SK-N-SH (cell line): ENCODE data around the gene NHSL1. TPM values are rescaled to one million over a fixed set of nuclear protein-coding genes. Genes with fewer than 3 reads are reported as not detected.

Experiments
- CTCF ChIA-PET: fragments of 300-600, 350-600 bp; formaldehyde crosslinking; extraction: SDS; loops from one replicate; lab custom pipeline; 2021; lab: Yijun Ruan, JAX
- POLR2A ChIA-PET: fragments of 350-600 bp; sonication (Branson Sonifier 250); formaldehyde crosslinking; extraction: SDS; loops from one replicate; lab custom pipeline; 2020; ENCODE audit warnings: antibody characterized with exemption, inconsistent platforms; lab: Yijun Ruan, JAX
- DNase-seq: peaks from one replicate; pipeline ENCODE4 v3.0.0; 2012
- H2AFZ ChIP-seq: fragments of 200-600 bp; sonication (generic); 2 replicates; pipeline ENCODE4 v1.8.1; 2016; ENCODE audit warnings: antibody characterized with exemption, mild to moderate bottlenecking, low read depth
- H3F3A ChIP-seq: fragments of 200-600 bp; sonication (generic); replicated peaks from 2 replicates; pipeline ENCODE3; 2016; ENCODE audit warnings: antibody characterized with exemption, mild to moderate bottlenecking; ENCODE audit not compliant: insufficient read depth
- H3K27ac ChIP-seq, 2 experiments: fragments of 200-500 bp in 1 of 2; fragments of 200-600 bp in 1 of 2; sonication (Bioruptor generic) in 1 of 2; sonication (generic), shearing (Covaris generic) in 1 of 2; 2 replicates each; pipeline versions ENCODE4 v1.5.1 to v1.6.1; 2014 to 2016; ENCODE audit warnings: low read depth in 2 of 2, inconsistent platforms in 1 of 2, low read length in 1 of 2, mild to moderate bottlenecking in 1 of 2, mixed read lengths in 1 of 2
- H3K27me3 ChIP-seq: fragments of 200-600 bp; sonication (generic), shearing (Covaris generic); 2 replicates; pipeline ENCODE4 v1.6.1; 2016; ENCODE audit warnings: mixed run types; ENCODE audit not compliant: insufficient read depth
- H3K36me3 ChIP-seq, 2 experiments: fragments of 200-500 bp in 1 of 2; fragments of 200-600 bp in 1 of 2; sonication (Bioruptor generic) in 1 of 2; sonication (generic) in 1 of 2; replicated peaks in 1 of 2; 2 replicates each; pipeline versions ENCODE3 to v1.5.1; 2014 to 2016; ENCODE audit warnings: low read length in 1 of 2, mild to moderate bottlenecking in 1 of 2; ENCODE audit not compliant: insufficient read depth in 2 of 2, control insufficient read depth in 1 of 2
- H3K4me1 ChIP-seq, 2 experiments: fragments of 200-500 bp in 1 of 2; fragments of 200-600 bp in 1 of 2; sonication (Bioruptor generic) in 1 of 2; sonication (generic), shearing (Covaris generic) in 1 of 2; 2 replicates each; pipeline versions ENCODE4 v1.5.1 to v1.6.1; 2014 to 2016; ENCODE audit warnings: low read depth in 1 of 2, low read length in 1 of 2, mixed run types in 1 of 2; ENCODE audit not compliant: insufficient read depth in 2 of 2, control insufficient read depth in 1 of 2
- H3K4me2 ChIP-seq: fragments of 200-600 bp; sonication (generic), shearing (Covaris generic); 2 replicates; pipeline ENCODE4 v1.6.1; 2017; ENCODE audit warnings: mixed run types
- H3K4me3 ChIP-seq, 2 experiments: fragments of 200-500 bp in 1 of 2; fragments of 200-600 bp in 1 of 2; sonication (Bioruptor generic) in 1 of 2; sonication (generic), shearing (Covaris generic) in 1 of 2; 2 replicates each; pipeline versions ENCODE4 v1.5.1 to v1.8.1; 2014 to 2016; ENCODE audit warnings: low read depth in 2 of 2, inconsistent platforms in 1 of 2, low read length in 1 of 2, mild to moderate bottlenecking in 1 of 2, mixed read lengths in 1 of 2, moderate library complexity in 1 of 2
- H3K79me2 ChIP-seq: fragments of 200-600 bp; sonication (generic); 2 replicates; pipeline ENCODE4 v1.8.1; 2017; ENCODE audit warnings: mild to moderate bottlenecking; ENCODE audit not compliant: insufficient read depth
- H3K9ac ChIP-seq: fragments of 200-600 bp; sonication (generic); 2 replicates; pipeline ENCODE4 v1.6.1; 2017; ENCODE audit warnings: mixed run types
- H3K9me2 ChIP-seq: fragments of 200-600 bp; sonication (generic); 2 replicates; pipeline ENCODE4 v1.6.1; 2017; ENCODE audit warnings: mixed run types
- H3K9me3 ChIP-seq: fragments of 200-600 bp; sonication (generic); 2 replicates; pipeline ENCODE4 v1.6.1; 2017; ENCODE audit warnings: mixed run types, mild to moderate bottlenecking, moderate library complexity
- H4K20me1 ChIP-seq: fragments of 200-600 bp; sonication (generic); 2 replicates; pipeline ENCODE4 v1.6.1; 2017; ENCODE audit warnings: mild to moderate bottlenecking, mixed run types; ENCODE audit not compliant: insufficient read depth
- CTCF ChIP-seq: fragments of 200-600 bp; sonication (generic); IDR thresholded peaks from 2 replicates; pipeline ENCODE4 v1.6.1; 2017; ENCODE audit warnings: antibody characterized with exemption, mild to moderate bottlenecking, moderate library complexity
- EP300 ChIP-seq, 2 experiments: IDR thresholded peaks; 2 replicates each; pipeline versions ENCODE4 v1.4.0 to v1.6.1; 2012; ENCODE audit warnings: borderline replicate concordance in 1 of 2, low read depth in 1 of 2, low read length in 1 of 2
- FOXM1 ChIP-seq: IDR thresholded peaks from 2 replicates; pipeline ENCODE4 v1.4.0; 2012; ENCODE audit warnings: low read depth, mild to moderate bottlenecking
- IRF3 ChIP-seq: fragments of 150-350 bp; IDR thresholded peaks from 2 replicates; pipeline ENCODE4 v1.6.1; 2016; ENCODE audit warnings: mild to moderate bottlenecking, low read depth, low read length
- MEF2A ChIP-seq: IDR thresholded peaks from 2 replicates; pipeline ENCODE4 v1.4.0; 2012; ENCODE audit warnings: low read depth, borderline replicate concordance
- NFIC ChIP-seq: IDR thresholded peaks from 2 replicates; pipeline ENCODE4 v1.4.0; 2012; ENCODE audit warnings: borderline replicate concordance
- NRF1 ChIP-seq: IDR thresholded peaks from 2 replicates; pipeline ENCODE4 v1.6.1; 2012; ENCODE audit warnings: low read depth, mild to moderate bottlenecking, low read length
- PBX3 ChIP-seq: IDR thresholded peaks from 2 replicates; pipeline ENCODE4; 2012
- POLR2AphosphoS5 ChIP-seq: IDR thresholded peaks from 2 replicates; pipeline ENCODE4 v1.6.1; 2012; ENCODE audit warnings: low read depth, low read length
- RCOR1 ChIP-seq: fragments of 150-350 bp; IDR thresholded peaks from 2 replicates; pipeline ENCODE4 v1.6.1; 2017; ENCODE audit warnings: antibody characterized with exemption, low read length
- REST ChIP-seq: IDR thresholded peaks from 2 replicates; pipeline ENCODE4 v1.6.1; 2012; ENCODE audit warnings: mild to moderate bottlenecking, low read depth, low read length, moderate library complexity
- SIN3A ChIP-seq: IDR thresholded peaks from 2 replicates; pipeline ENCODE4 v1.6.1; 2012; ENCODE audit warnings: low read depth, mild to moderate bottlenecking, low read length, moderate library complexity, borderline replicate concordance
- TAF1 ChIP-seq: IDR thresholded peaks from 2 replicates; pipeline ENCODE4 v1.6.1; 2012; ENCODE audit warnings: low read depth, mild to moderate bottlenecking, low read length, moderate library complexity, borderline replicate concordance
- USF1 ChIP-seq: IDR thresholded peaks from 2 replicates; pipeline ENCODE4 v1.4.0; 2012; ENCODE audit warnings: low read depth, borderline replicate concordance
- YY1 ChIP-seq: IDR thresholded peaks from 2 replicates; pipeline ENCODE4 v1.4.0; 2012; ENCODE audit warnings: low read depth, mild to moderate bottlenecking
- polyA plus RNA-seq, 3 experiments: library from polyadenylated mRNA; depleted of rRNA; stranded (reverse); fragments of >200 nt; gene quantifications; 2 replicates each; pipeline ENCODE4 v1.2.3, GENCODE V29; 2012

NHSL1 gene
- polyA plus RNA-seq, 1 of the 3 experiments (the other 2 are of a cell fraction) = under 0.01 TPM

- no peak for TF ChIP-seq CTCF
- no peak for TF ChIP-seq RCOR1
- no peak for TF ChIP-seq NFIC
- no peak for TF ChIP-seq TAF1
- no peak for TF ChIP-seq REST
- TF ChIP-seq YY1 = no peak
Observed at GRCh38 chr6:138497286-138497685, 2.0 kb downstream of the NHSL1 start (continued).

- no peak for DNase-seq
- ChIA-PET POLR2A (no interaction called here), CTCF (interaction anchor here (2.0 kb wide), 1 partner anchor 15 kb away, joined by 4 read pairs; no protein-coding TSS in a partner anchor)
- Histone ChIP-seq H3K9me3 (no peaks in the 10 kb centered on the region), H3K27ac (no peak overlapping the region), H4K20me1 (no peaks in the 10 kb centered on the region), H3K36me3 (no peaks in the 10 kb centered on the region), H3K9me2 (no peaks in the 10 kb centered on the region), H3K9ac (no peak overlapping the region), H3K4me1 (no peaks in the 10 kb centered on the region), H3K4me3 (no peak overlapping the region), H3F3A (no peaks in the 10 kb centered on the region), H3K4me2 (no peak overlapping the region), H3K79me2 (no peaks in the 10 kb centered on the region), H3K27me3 (peaks cover 18% of the 10 kb centered on the region; the same call in 1 of the 2 replicates), H2AFZ (no peak overlapping the region)
- TF ChIP-seq USF1 (no peak), PBX3 (no peak), MEF2A (no peak), REST (no peak), POLR2AphosphoS5 (no peak), NRF1 (no peak), EP300 (IDR thresholded peaks at IDR 0.05; ENCODE audit: borderline replicate concordance in 1 of 2, low read depth in 1 of 2, low read length in 1 of 2) (no peak), FOXM1 (no peak), CTCF (no peak), IRF3 (no peak), SIN3A (no peak), YY1 (no peak)
Observed at GRCh38 chr6:138494312-138494711, 5.0 kb downstream of the NHSL1 start.
